ENCODE data around the gene PAX5.

PAX5 gene

DNA sequence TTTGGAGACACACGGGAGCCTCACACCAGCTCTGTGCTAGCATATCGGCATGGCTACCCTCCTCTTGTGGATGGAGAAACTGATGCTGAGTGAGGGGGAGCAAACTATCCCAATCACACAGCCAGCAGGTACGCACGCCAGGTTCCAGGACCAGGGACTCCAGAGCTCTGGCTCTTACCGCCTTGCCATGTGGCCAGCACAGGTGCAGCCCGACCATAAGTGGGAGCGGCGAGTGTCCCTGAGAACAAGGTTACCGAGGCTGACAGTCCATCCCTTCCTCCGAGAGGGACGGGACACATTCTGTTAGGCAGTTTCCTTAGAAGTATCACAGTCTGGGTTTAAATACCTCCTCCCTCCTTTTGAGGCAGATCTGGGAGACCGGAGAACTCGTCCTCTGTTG is 86.0 kb downstream of the PAX5 start:
- ChIA-PET CTCF (no interaction called here), POLR2A (no interaction called here)
- TF ChIP-seq SUZ12 (IDR thresholded peaks at IDR 0.05) = no peak
- TF ChIP-seq FOXM1 (IDR thresholded peaks at IDR 0.05; ENCODE audit: borderline replicate concordance) = no peak
- no peak for TF ChIP-seq ARNT (IDR thresholded peaks at IDR 0.05)
- TF ChIP-seq ZNF384 (IDR thresholded peaks at IDR 0.05) = no peak
- TF ChIP-seq CTBP1 (IDR thresholded peaks at IDR 0.05; ENCODE audit: borderline replicate concordance) = no peak
- no peak for TF ChIP-seq NFRKB (IDR thresholded peaks at IDR 0.05)
- TF ChIP-seq FOXK2 (IDR thresholded peaks at IDR 0.05) = no peak
- DNase-seq (ENCODE audit: extremely low spot score) = no peak

DNA sequence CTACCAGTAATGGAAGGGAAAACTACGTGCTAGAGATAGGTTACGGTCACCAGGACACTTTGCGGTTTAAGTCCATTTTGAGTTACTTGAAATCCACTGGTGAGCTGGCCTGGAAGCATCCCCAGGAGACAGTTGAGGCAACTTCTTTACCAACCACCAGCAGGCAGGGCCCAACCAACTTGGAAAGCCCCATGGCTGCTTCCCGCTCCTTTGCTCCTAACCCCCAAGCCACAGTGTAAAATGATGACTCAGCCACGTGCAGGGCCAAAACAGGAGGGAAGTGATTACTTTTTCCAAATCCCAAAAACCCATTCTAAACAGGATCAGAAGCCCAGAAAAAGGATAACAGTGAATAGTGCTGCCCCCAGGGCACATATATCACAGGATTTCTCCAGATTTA is 87.4 kb downstream of the PAX5 start:
- ChIA-PET CTCF (no interaction called here), POLR2A (no interaction called here)
- TF ChIP-seq L3MBTL2 (conservative IDR thresholded peaks at IDR 0.05) = 0 out of 2 replicates have a peak, but pooled peaks have one; percentile 20
- TF ChIP-seq ZNF384 (IDR thresholded peaks at IDR 0.05) = no peak
- no peak for DNase-seq (ENCODE audit: extremely low spot score)

DNA sequence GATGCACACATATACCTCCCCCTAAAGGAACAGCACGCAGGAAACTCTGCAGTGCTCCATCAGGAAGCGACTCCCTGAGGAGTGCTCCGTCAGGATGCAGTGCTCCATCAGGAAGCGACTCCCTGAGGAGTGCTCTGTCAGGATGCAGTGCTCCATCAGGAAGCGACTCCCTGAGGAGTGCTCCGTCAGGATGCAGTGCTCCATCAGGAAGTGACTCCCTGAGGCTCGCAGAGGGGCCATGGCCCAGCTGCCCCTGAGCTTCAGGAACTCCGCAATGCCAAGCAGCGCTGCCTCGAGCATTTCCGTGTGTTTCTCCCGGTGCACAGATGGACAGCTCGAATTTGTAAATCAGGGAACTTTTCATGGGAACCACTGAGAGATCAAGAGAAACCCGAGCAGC is 88.1 kb downstream of the PAX5 start:
- CTCF ChIA-PET = no interaction called here
- POLR2A ChIA-PET = no interaction called here
- no peak for DNase-seq (ENCODE audit: extremely low spot score)
- no peak for TF ChIP-seq FOXA1 (IDR thresholded peaks at IDR 0.05)
- TF ChIP-seq LEF1 (IDR thresholded peaks at IDR 0.05; ENCODE audit: borderline replicate concordance) = no peak
- no peak for TF ChIP-seq HDGF (IDR thresholded peaks at IDR 0.05; ENCODE audit: borderline replicate concordance)
- TF ChIP-seq SUZ12 (IDR thresholded peaks at IDR 0.05) = no peak
- TF ChIP-seq, protein P1, sequence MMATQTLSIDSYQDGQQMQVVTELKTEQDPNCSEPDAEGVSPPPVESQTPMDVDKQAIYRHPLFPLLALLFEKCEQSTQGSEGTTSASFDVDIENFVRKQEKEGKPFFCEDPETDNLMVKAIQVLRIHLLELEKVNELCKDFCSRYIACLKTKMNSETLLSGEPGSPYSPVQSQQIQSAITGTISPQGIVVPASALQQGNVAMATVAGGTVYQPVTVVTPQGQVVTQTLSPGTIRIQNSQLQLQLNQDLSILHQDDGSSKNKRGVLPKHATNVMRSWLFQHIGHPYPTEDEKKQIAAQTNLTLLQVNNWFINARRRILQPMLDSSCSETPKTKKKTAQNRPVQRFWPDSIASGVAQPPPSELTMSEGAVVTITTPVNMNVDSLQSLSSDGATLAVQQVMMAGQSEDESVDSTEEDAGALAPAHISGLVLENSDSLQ (IDR thresholded peaks at IDR 0.05) = no peak
- no peak for TF ChIP-seq FOXM1 (IDR thresholded peaks at IDR 0.05; ENCODE audit: borderline replicate concordance)
- no peak for TF ChIP-seq ARNT (IDR thresholded peaks at IDR 0.05)
- no peak for TF ChIP-seq NFRKB (IDR thresholded peaks at IDR 0.05)
- no peak for TF ChIP-seq ELF4 (IDR thresholded peaks at IDR 0.05)
- TF ChIP-seq TARDBP (IDR thresholded peaks at IDR 0.05) = no peak
- no peak for TF ChIP-seq BHLHE40 (IDR thresholded peaks at IDR 0.05; ENCODE audit: borderline replicate concordance)
- no peak for TF ChIP-seq ZNF384 (IDR thresholded peaks at IDR 0.05)
- TF ChIP-seq L3MBTL2 (conservative IDR thresholded peaks at IDR 0.05) = no peak
- no peak for TF ChIP-seq FOXK2 (IDR thresholded peaks at IDR 0.05)

DNA sequence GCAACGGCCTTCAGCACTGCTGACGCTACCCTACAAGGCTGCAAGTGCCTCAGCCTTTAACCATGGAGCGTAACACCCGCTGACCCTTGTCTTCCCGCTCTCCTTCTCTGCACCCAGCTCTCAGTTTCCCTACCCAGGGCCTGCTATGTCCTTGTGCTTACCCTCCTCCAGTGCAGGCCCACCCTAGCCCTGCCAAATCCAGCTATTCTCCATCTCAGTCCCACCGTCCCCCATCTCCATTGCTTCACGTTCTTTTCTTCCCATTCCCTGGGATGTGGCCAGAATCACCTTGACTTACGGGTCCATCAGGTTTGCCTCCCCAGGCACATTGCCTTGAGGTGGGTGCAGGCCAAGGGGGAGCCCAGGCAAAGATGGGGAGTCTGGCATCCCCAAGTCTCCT is 91.2 kb downstream of the PAX5 start:
- no peak for DNase-seq (ENCODE audit: extremely low spot score)
- CTCF ChIA-PET = interaction anchor here (0.6 kb wide), 2 partner anchors 70 to 158 kb away, joined by 3 to 5 read pairs; no protein-coding TSS in a partner anchor
- TF ChIP-seq, protein P1 (IDR thresholded peaks at IDR 0.05) = no peak
- TF ChIP-seq SP1 (IDR thresholded peaks at IDR 0.05) = no peak
- no peak for TF ChIP-seq ELF4 (IDR thresholded peaks at IDR 0.05)
- TF ChIP-seq L3MBTL2 (conservative IDR thresholded peaks at IDR 0.05) = no peak
- TF ChIP-seq HDGF (IDR thresholded peaks at IDR 0.05; ENCODE audit: borderline replicate concordance) = no peak
- TF ChIP-seq SUZ12 (IDR thresholded peaks at IDR 0.05) = no peak
- TF ChIP-seq NFRKB (IDR thresholded peaks at IDR 0.05) = no peak
- POLR2A ChIA-PET = no interaction called here

DNA sequence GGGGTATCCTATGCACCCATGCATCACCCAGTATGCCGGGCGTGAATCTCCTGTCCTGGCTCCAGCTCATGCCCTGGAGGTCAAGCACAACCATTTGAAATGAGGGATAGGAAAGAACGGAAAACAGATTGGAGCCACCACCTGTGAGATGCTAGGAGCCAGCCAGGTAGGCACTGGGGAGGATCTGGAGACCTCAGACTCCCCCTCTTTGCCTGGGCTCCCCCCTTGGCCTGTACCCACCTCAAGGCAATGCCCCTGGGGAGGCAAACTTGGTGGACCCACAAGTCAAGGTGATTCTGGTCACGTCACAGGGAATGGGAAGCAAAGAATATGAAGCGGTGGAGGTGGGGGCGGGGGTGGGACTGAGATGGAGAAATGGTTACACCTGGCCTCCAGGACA is 92.6 kb downstream of the PAX5 start:
- ChIA-PET POLR2A (no interaction called here), CTCF (no interaction called here)
- no peak for DNase-seq (ENCODE audit: extremely low spot score)
- no peak for TF ChIP-seq FOXM1 (IDR thresholded peaks at IDR 0.05; ENCODE audit: borderline replicate concordance)

DNA sequence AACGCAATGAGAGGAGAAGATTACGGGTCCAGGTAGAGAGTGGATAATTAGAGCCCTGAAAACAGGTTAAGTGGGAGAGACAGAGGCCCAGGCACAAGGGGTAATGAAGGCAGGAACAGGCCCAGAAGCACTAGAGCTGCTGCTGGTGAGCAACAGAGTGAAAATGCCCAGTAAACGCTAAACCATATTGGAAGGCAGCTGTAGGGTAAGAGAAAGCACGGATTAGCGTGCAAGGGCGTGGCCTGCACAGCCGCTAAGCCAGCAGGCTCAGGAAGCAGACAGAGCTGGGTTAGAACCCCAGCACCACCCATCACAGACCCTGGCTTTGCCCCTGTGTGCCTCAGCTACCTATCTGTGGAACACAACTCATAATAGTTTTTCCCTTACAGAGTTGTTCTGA is 93.2 kb downstream of the PAX5 start:
- POLR2A ChIA-PET = no interaction called here
- CTCF ChIA-PET = no interaction called here
- no peak for DNase-seq (ENCODE audit: extremely low spot score)
- TF ChIP-seq ARNT (IDR thresholded peaks at IDR 0.05) (no peak), FOXM1 (IDR thresholded peaks at IDR 0.05; ENCODE audit: borderline replicate concordance) (no peak), L3MBTL2 (conservative IDR thresholded peaks at IDR 0.05) (no peak), ZNF384 (IDR thresholded peaks at IDR 0.05) (no peak), ELF4 (IDR thresholded peaks at IDR 0.05) (no peak), HDGF (IDR thresholded peaks at IDR 0.05; ENCODE audit: borderline replicate concordance) (no peak), NFRKB (IDR thresholded peaks at IDR 0.05) (no peak), CTBP1 (IDR thresholded peaks at IDR 0.05; ENCODE audit: borderline replicate concordance) (no peak)
- TF ChIP-seq, protein P1 (IDR thresholded peaks at IDR 0.05) = no peak

DNA sequence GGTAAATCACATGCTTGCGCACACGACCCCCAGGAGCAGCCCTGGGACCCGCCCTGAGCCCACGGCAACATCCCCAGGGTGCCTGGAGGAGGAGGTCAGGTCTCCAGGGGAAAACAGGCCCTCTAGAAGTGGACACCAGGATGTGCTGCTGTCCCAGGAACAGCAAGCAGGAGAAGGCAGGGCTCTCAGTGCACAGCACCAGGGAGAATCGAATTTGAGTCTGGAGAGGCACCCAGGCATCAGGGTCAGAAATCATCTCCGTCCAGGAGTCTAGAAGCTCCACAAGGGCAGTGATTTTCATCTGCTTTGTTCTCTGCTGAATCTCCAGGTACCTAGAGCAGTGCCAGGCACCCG is 93.6 kb downstream of the PAX5 start:
- TF ChIP-seq ZNF384 (IDR thresholded peaks at IDR 0.05) (no peak), TARDBP (IDR thresholded peaks at IDR 0.05) (no peak), BHLHE40 (IDR thresholded peaks at IDR 0.05; ENCODE audit: borderline replicate concordance) (no peak), FOXA1 (IDR thresholded peaks at IDR 0.05) (no peak), CTBP1 (IDR thresholded peaks at IDR 0.05; ENCODE audit: borderline replicate concordance) (no peak), SP1 (IDR thresholded peaks at IDR 0.05) (no peak), HDGF (IDR thresholded peaks at IDR 0.05; ENCODE audit: borderline replicate concordance) (no peak), ARNT (IDR thresholded peaks at IDR 0.05) (no peak), NFRKB (IDR thresholded peaks at IDR 0.05) (no peak)
- ChIA-PET POLR2A (no interaction called here), CTCF (no interaction called here)
- no peak for DNase-seq (ENCODE audit: extremely low spot score)
